Vagina (tissue), 2 donors: ENCODE results near the gene MMP19. TPM values are rescaled to one million over a fixed set of nuclear protein-coding genes. Genes with fewer than 3 reads are reported as not detected.
"Not testable (repeated sequence)": the region's sequence is repeated elsewhere in the genome, so short reads cannot be mapped to it uniquely, and the experiment has no call there.

Experiments used
- DNase-seq, 2 donors: peaks; one replicate each; pipeline ENCODE4 v3.0.0-alpha.2; 2017; ENCODE audit errors: extremely low spot score in 2 of 2
- H3K27ac ChIP-seq: fragments of 200-600 bp; sonication (generic); one replicate; pipeline ENCODE4 v1.5.1; 2019
- H3K27me3 ChIP-seq: fragments of 200-600 bp; sonication (generic); one replicate; pipeline ENCODE4 v1.5.1; 2019
- H3K36me3 ChIP-seq, 2 donors: fragments of 200-600 bp; sonication (generic); one replicate each; pipeline ENCODE4 v1.5.1; 2017 to 2019
- H3K4me1 ChIP-seq: fragments of 200-600 bp; sonication (generic); one replicate; pipeline ENCODE4 v1.5.1; 2019
- H3K4me3 ChIP-seq, 2 donors: fragments of 200-600 bp; sonication (generic); 1 replicate in 1 of 2; 2 replicates in 1 of 2; pipeline ENCODE4 v1.5.1; 2016 to 2019
- H3K9me3 ChIP-seq: fragments of 200-600 bp; sonication (generic); one replicate; pipeline ENCODE4 v1.5.1; 2019
- CTCF ChIP-seq, 3 experiments: fragments of 450-650 bp in 2 of 3; fragments of 200-600 bp in 1 of 3; sonication (generic) in 1 of 3; IDR thresholded peaks; one replicate each; pipeline ENCODE4 v1.5.1; 2017 to 2019; ENCODE audit warnings: antibody characterized with exemption in 3 of 3, mild to moderate bottlenecking in 2 of 3, moderate library complexity in 2 of 3
- POLR2A ChIP-seq, 2 donors: fragments of 450-650 bp; IDR thresholded peaks; one replicate each; pipeline ENCODE4 v1.6.1; 2017; ENCODE audit warnings: antibody characterized with exemption in 2 of 2, mild to moderate bottlenecking in 2 of 2, moderate library complexity in 2 of 2
- POLR2AphosphoS5 ChIP-seq, 2 donors: sonication (generic); formaldehyde crosslinking; IDR thresholded peaks; one replicate each; pipeline ENCODE4 v1.9.0; 2017; ENCODE audit warnings: antibody characterized with exemption in 2 of 2, mild to moderate bottlenecking in 2 of 2, low read depth in 1 of 2; ENCODE audit not compliant: insufficient read depth in 1 of 2
- intact Hi-C: fragments of 100-400 bp; cut with DNase I; formaldehyde crosslinking; loops from one replicate; pipeline ENCODE4 v1.15.1; 2023
- total RNA-seq: library from RNA; depleted of rRNA; stranded (reverse); fragments of >200 nt; gene quantifications from one replicate; pipeline ENCODE4 v1.2.3, GENCODE V29; 2016

MMP19 gene
- total RNA-seq, 1 donor from 2014 or later = 21.6 TPM

GRCh38 chr12:55838361-55838760, 4.4 kb downstream of the MMP19 start:
- Histone ChIP-seq H3K36me3 (no peaks in the 10 kb centered on the region), H3K4me3 (no peak overlapping the region), H3K27ac (no peak overlapping the region), H3K27me3 (no peaks in the 10 kb centered on the region), H3K4me1 (peaks cover 21% of the 10 kb centered on the region), H3K9me3 (no peaks in the 10 kb centered on the region)
- TF ChIP-seq CTCF (IDR thresholded peaks at IDR 0.05) = no peak
- no peak for DNase-seq
- intact Hi-C loops = no loop called here

- H3K4me1 ChIP-seq = peaks cover 34% of the 10 kb centered on the region
- H3K9me3 ChIP-seq, intact Hi-C loops, H3K36me3 ChIP-seq, DNase-seq, H3K27me3 ChIP-seq, H3K4me3 ChIP-seq, H3K27ac ChIP-seq: not testable (repeated sequence)
These were observed 8.3 kb downstream of the MMP19 start for GRCh38 chr12:55834400-55834799.

- intact Hi-C loops = no loop called here
- DNase-seq = no peak
- Histone ChIP-seq H3K9me3 (no peaks in the 10 kb centered on the region), H3K27ac (peak overlapping the region; percentile 40), H3K36me3 (no peaks in the 10 kb centered on the region), H3K27me3 (no peaks in the 10 kb centered on the region), H3K4me1 (peaks cover 43% of the 10 kb centered on the region), H3K4me3 (no peak overlapping the region)
- no peak for TF ChIP-seq POLR2AphosphoS5 (IDR thresholded peaks at IDR 0.05; ENCODE audit: insufficient read depth in 1 of 2, low read depth in 1 of 2)
- no peak for TF ChIP-seq POLR2A (IDR thresholded peaks at IDR 0.05)
- no peak for TF ChIP-seq CTCF (IDR thresholded peaks at IDR 0.05)
These were observed 9.7 kb downstream of the MMP19 start for GRCh38 chr12:55833056-55833455.

GRCh38 chr12:55831447-55831815, 11.3 kb downstream of the MMP19 start:
- peaks cover 59% of the 10 kb centered on the region for H3K4me1 ChIP-seq
- DNase-seq = no peak
- no peaks in the 10 kb centered on the region for H3K36me3 ChIP-seq
- peak overlapping the region; percentile 79 to 87 for H3K4me3 ChIP-seq
- H3K27ac ChIP-seq = peak overlapping the region; percentile 91
- no peaks in the 10 kb centered on the region for H3K9me3 ChIP-seq
- TF ChIP-seq POLR2A (IDR thresholded peaks at IDR 0.05) (no peak), CTCF (IDR thresholded peaks at IDR 0.05) (no peak), POLR2AphosphoS5 (IDR thresholded peaks at IDR 0.05; ENCODE audit: insufficient read depth in 1 of 2, low read depth in 1 of 2) (no peak)
- intact Hi-C loops = no loop called here
- no peaks in the 10 kb centered on the region for H3K27me3 ChIP-seq

GRCh38 chr12:55830601-55831446, 11.9 kb downstream of the MMP19 start:
- no peaks in the 10 kb centered on the region for H3K27me3 ChIP-seq
- intact Hi-C loops = no loop called here
- peak overlapping the region; percentile 79 to 87 for H3K4me3 ChIP-seq
- TF ChIP-seq POLR2AphosphoS5 (IDR thresholded peaks at IDR 0.05; ENCODE audit: insufficient read depth in 1 of 2, low read depth in 1 of 2) = peak in 1 of 2 donors; percentile 82
- peak in 1 of 2 donors; percentile 83 for TF ChIP-seq POLR2A (IDR thresholded peaks at IDR 0.05)
- TF ChIP-seq CTCF (IDR thresholded peaks at IDR 0.05) = no peak
- H3K36me3 ChIP-seq = no peaks in the 10 kb centered on the region
- H3K27ac ChIP-seq = peak overlapping the region; percentile 91
- H3K4me1 ChIP-seq = peaks cover 66% of the 10 kb centered on the region
- peak in 1 of 2 donors; percentile 93 for DNase-seq
- no peaks in the 10 kb centered on the region for H3K9me3 ChIP-seq
